Mucosa of gallbladder (tissue), 1 donor: ENCODE data around the gene ZNF622. TPM values are rescaled to one million over a fixed set of nuclear protein-coding genes. Genes with fewer than 3 reads are reported as not detected.

ENCODE experiments used
- DNase-seq: peaks from one replicate; pipeline ENCODE4 v3.0.0-alpha.2; 2020; ENCODE audit warnings: low spot score
- total RNA-seq: library from RNA; stranded (reverse); gene quantifications from one replicate; pipeline ENCODE4 v1.2.1, GENCODE V29; 2021
- donor health status: DM: no; HTN: no; CAD: no.

Gene ZNF622
- total RNA-seq, 1 donor from 2014 or later = 30.9 TPM

- DNase-seq = no peak
Measured at GRCh38 chr5:16431490-16431889, 34.1 kb downstream of the ZNF622 start.

DNA sequence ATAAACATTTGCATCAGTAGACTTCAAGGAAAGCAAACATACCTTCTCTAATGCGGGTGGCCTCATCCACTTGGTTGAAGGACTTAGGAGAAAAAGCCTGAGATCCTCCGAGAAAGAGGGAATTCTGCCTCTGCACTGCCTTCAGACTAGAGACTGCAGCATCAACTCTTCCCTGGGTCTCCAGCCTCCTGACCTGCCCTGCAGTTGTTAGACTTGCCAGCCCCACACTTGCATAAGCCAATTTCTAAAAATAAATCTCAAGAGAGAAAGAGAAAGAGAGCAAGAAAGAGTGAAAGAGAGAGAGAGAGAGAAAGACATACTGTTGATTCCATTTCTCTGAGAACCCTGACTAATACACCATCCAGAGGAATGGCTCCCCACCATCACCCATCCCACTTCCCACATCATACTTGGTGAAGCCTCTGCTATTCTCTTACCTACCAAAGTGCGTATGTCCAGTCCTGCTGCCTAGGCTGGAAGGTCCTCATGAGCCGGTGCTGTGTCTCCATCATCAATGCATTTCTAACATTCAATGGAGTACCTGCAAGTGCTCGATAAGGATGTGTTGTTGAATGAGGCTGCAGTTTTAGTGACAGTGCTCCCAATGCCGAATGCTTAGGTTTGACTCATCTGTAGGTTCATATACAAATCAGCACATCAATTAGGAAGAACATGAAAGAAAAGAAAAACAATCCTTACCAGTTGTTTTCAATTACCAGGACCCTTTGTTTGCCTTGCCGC, 35.1 kb downstream of the ZNF622 start:
- DNase-seq = no peak

DNA sequence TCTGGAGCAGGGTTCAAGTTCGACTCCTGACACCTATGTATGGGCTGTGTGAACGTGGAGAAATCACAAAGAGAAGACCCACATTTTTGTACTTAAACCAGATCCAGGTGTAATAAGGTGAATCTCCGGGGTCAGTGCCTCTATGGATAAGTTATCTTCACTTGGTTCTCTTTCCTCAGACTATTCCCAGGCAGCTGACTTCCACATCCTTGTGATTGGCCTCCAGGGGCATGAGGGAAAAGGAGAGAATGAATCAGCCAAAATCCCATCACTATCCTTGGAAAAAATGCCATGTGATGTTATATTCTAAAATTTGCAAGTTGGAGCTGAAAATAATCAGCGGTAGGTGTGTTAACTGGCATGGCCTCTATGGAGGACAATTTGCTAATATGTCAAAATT, 37.2 kb downstream of the ZNF622 start:
- no peak for DNase-seq

DNA sequence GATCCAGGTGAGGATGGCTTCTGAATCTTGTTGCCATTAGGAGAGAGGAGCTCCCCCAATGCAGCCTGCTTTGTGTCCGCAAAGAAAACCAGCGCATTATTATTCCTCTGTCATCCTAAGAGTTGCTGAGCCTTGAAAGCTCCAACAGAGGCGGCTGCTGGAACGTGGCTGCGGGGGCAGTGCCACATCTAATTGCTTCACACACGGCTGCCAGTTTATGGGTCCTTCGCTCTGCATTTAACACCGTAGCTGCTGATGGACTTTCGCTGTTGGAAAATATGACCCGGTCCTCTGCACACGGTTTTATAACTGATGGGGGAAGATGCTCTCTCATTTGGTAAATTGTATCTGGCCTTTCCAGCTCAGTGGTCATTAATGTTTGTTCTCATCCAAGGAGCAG, 38.0 kb downstream of the ZNF622 start:
- DNase-seq = no peak

DNA sequence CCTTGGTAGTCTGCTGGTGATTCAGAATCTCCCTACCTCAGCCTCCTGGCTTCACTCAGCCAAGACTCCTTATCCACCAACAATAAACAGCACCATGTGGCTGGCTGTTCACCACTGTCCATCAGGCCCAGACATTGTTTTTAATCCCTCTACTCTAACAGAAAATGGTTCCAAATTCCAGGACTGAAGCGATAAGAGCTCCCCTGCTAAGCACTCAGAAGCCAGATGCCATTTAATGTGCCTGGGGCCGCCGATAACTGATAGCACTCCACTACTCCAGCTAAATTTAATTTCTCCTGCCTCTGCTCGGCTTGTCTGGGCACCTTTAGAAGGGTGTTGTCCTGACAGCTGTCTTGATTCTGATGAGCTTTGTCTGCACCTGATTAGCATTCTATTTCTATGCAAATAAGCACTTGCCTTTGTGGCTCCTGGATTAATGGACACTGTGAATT, 47.1 kb downstream of the ZNF622 start:
- no peak for DNase-seq

GRCh38 chr5:16417398-16418074, 48.1 kb downstream of the ZNF622 start:
- no peak for DNase-seq

DNA sequence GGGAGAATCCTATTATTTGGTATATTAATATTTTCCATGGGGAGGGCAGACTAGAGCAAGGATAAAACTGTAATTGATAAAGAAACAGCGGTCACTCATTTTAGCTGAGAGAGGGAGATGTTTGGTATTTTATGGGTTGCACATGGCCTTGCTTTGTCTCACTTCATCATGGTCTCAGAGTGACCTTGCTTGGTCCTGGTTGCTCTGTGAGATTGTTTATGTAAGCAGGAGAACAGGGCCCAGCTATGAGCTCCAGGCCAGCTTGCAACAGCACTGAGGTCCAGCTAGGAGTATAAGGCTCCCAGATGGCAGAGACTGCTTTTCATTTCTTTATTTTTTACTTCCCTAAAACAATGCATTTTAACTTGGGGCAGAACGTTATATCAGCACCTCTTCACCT, 50.7 kb downstream of the ZNF622 start:
- no peak for DNase-seq

GRCh38 chr5:16413166-16413860, 52.3 kb downstream of the ZNF622 start:
- DNase-seq = no peak

DNA sequence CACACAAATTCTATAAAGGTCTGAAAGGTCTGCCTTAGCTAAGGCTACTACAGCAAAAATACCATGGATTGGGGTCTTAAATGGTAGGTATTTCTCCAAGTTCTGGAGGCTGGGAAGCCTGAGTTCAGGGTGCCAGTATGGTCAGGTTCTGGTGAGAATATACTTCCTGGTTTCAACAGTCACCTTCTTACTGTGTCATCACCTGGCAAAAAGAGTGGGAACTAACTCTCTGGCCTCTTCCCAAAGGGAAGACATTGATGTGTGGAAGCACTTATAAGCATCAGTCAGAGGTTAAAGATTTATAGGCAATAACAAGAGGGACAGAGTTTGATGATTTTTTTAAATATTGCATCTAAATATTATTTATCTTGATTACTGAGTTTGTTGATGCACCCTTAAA, 53.0 kb downstream of the ZNF622 start:
- no peak for DNase-seq

DNA sequence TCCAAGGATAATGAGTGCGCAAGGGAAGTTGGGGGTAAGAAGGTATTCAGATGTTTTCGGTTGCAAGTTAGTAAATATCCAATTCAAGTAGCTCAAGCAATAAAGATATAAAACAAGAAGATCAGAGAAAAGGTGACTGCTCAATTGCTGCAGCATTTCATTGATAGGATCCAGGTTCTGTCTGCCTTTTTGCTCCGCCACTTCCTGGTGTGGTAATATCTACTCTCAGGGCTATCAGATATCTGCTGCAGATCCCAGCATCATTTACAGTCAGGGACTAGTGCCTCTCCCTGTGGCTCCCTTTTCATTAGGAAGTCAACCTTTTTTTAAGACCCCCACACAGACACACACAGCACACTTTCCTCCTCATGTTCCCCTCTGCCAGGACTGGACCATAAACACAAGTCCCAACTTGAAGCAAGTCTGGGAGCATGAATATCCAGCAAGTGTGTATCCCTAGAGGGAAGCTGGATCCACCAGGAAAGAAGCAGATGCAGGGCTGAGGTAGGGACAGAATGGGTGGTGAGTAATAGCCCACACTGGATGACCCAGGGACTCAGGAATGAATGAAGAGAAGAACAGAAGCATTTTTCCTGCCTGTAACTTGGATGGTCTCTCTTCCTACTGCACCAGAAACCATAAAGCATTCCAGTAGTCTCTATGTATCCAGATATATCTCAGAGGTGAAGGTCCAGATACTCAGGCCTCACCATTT, 53.7 kb downstream of the ZNF622 start:
- no peak for DNase-seq

DNA sequence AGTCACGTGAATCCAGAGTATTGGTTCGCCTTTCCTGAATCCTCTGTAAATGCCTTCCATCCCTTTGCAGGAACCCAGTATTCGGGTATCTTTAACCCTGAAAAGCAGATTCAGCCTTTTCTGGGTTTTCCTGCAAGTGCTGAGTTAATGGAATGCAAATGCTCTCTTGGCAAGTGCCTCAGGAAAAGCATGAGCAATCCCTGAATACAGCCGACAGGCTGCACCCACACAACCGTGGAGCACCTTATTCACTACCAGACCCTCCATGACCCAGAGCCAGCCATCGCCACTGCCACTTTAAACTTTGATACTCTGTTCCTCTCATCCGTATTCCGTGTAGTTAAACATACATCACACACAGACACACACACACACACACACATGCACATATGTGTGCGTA, 54.4 kb downstream of the ZNF622 start:
- no peak for DNase-seq

- DNase-seq = no peak
Measured at GRCh38 chr5:16410338-16410737, 55.3 kb downstream of the ZNF622 start.

- DNase-seq = no peak
Measured at GRCh38 chr5:16406630-16407029, 59.0 kb downstream of the ZNF622 start.

DNA sequence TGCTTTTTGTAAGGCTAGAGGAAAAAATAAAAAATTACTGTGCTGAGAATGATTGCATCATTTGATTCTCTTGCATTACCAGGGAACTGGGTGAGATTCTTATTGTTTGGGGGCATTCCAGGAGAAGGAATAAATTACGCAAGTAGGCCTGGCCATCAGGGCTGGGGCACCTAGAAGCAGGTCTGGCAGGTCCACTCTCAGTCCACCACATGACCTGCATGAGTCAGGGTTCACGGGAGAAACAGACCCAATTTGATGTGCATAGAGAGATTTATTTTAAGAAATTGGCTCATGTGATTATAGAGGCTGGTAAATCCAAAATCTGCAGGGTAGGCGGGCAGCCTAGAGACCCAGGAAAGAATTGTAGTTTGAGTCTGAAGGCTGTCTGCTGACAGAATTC, 59.6 kb downstream of the ZNF622 start:
- DNase-seq = no peak

Other genes with a start within 250 kb of the ZNF622 start
- 63.7 TPM for gene RETREG1, start 151.2 kb upstream of the ZNF622 start, total RNA-seq